Kidney epithelial cell (primary cell): Measurements from ENCODE around the gene ZBTB21. TPM values are rescaled to one million over a fixed set of nuclear protein-coding genes. Genes with fewer than 3 reads are reported as not detected.

Experiments
- DNase-seq: peaks from one replicate; pipeline ENCODE4 v3.0.0-alpha.2; 2010; ENCODE audit warnings: low read depth
- H3K27me3 ChIP-seq: 2 replicates; pipeline ENCODE4 v1.6.0; 2011; ENCODE audit warnings: low read length; ENCODE audit not compliant: control insufficient read depth, insufficient read depth
- H3K36me3 ChIP-seq: 2 replicates; pipeline ENCODE4 v1.5.1; 2011; ENCODE audit warnings: low read length; ENCODE audit not compliant: control insufficient read depth, insufficient read depth
- H3K4me3 ChIP-seq: 2 replicates; pipeline ENCODE4 v1.5.1; 2011; ENCODE audit warnings: low read depth, mild to moderate bottlenecking, control low read depth, low read length
- total RNA-seq: library from RNA; depleted of rRNA; stranded (reverse); fragments of >200 nt; gene quantifications from 2 replicates; pipeline ENCODE4 v1.2.3, GENCODE V29; 2015
- TF ChIP-seq, protein P1 (sequence below): IDR thresholded peaks from 2 replicates; pipeline ENCODE4 v1.5.1; 2011; ENCODE audit warnings: mild to moderate bottlenecking, moderate library complexity, low read length, control low read depth, inconsistent platforms; ENCODE audit not compliant: insufficient read depth, poor library complexity, severe bottlenecking

ZBTB21 gene
- total RNA-seq, 1 donor from 2014 or later = 13.8 TPM

DNA sequence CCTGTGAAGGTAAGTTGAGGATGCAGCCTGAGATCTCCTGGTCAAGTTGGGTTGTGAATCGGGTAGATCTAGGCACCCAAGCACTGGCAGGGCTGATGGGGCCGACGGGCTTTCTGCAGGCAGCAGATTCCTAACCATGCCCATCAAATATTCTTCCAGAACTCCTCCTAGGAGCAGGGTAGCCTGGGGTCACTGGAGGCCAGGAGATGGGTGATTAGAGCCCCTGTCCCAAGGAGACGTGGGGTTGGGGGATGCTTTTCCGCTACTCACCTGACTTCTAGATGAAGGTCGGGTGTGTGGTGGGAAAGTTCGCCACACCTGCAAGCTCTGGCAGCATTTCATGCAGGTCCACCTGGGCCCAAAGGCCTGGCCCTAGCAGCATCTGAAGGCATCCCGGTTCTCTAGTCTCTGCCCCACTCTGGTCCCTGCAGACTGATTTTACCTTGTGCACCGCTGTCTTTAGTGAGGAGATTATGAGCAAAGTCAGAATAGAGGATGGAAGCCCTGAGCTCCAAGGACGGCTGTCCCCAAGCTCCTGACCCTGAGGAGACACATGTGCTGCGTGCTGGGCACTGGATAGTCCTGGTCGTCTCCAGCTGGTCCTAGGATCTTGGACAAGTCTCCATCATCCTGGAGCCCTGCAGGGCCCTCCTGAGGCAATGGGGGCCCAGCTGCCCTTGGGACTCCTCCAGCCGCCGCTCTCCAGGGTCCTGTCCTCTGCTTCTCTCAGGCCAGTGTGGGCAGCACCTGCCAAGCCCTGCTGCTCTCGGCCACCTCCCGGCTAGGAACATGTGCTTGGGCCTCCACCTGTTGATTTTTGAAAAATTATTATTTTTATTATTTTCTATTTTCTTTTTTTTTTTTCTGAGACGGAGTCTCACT, 34.5 kb downstream of the ZBTB21 start:
- Histone ChIP-seq H3K4me3 (no peak overlapping the region), H3K27me3 (no peaks in the 10 kb centered on the region), H3K36me3 (no peaks in the 10 kb centered on the region)
- TF ChIP-seq, protein P1, sequence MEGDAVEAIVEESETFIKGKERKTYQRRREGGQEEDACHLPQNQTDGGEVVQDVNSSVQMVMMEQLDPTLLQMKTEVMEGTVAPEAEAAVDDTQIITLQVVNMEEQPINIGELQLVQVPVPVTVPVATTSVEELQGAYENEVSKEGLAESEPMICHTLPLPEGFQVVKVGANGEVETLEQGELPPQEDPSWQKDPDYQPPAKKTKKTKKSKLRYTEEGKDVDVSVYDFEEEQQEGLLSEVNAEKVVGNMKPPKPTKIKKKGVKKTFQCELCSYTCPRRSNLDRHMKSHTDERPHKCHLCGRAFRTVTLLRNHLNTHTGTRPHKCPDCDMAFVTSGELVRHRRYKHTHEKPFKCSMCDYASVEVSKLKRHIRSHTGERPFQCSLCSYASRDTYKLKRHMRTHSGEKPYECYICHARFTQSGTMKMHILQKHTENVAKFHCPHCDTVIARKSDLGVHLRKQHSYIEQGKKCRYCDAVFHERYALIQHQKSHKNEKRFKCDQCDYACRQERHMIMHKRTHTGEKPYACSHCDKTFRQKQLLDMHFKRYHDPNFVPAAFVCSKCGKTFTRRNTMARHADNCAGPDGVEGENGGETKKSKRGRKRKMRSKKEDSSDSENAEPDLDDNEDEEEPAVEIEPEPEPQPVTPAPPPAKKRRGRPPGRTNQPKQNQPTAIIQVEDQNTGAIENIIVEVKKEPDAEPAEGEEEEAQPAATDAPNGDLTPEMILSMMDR = no peak
- DNase-seq = no peak

DNA sequence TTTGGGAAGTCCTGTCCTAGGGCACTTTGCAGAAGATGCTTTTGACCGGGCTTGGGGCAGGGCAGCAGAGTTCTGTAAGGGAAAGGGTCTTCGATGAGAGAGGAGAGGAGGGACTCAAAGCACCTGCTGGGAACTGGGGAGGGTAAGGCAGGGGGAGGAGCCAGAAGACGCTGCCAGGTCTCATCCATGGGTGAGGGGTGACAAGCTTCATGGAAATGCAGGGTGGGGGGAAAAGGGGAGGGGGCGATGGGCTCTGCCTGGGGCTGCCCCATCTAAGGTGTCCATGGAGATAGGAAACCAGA, 35.5 kb downstream of the ZBTB21 start:
- no peak for DNase-seq
- TF ChIP-seq, protein P1 = no peak
- Histone ChIP-seq H3K36me3 (no peaks in the 10 kb centered on the region), H3K27me3 (no peaks in the 10 kb centered on the region), H3K4me3 (no peak overlapping the region)

DNA sequence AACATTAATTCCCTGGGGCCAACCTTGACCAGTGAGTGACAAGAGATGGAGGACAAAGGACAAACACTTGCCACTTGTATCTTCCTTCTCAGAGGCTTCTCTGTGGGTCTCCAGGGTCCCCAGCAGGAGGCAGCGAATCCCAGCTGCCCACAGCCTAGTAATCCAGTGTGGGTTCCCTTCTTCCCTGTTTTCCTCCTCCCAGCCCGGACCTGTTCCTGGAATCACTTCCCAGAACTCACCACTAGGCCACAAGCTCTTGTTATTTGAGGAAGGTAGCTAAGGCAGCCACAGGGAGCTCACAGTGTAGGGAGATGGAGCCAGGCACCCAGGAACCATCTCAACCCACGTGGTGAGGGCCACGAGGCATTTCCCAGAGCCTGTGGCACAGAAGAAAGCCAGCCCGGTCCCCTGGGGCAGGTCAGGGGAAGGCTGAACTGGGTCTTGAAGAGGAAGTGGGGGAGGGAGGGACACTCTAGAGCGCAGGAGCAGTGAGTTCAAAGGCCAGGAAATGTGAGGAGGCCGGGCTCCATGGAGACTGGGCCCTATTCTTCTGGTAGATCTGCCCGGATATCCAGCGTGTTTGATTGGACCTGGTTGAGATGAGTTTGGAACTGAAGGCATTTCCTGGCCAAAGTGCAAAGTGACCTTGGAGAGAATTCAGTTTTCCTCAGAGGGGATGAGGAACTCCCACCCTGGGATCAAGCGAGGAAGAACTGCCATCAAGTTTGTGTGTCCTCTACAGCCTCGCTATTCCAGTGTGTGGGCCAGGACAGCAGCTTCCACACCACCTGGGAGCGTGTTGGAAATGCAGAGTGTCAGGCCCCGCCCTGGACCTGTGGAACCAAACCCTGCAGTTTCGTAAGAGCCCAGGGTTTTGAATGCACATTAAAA, 36.1 kb downstream of the ZBTB21 start:
- no peak for DNase-seq
- Histone ChIP-seq H3K36me3 (no peaks in the 10 kb centered on the region), H3K27me3 (no peaks in the 10 kb centered on the region), H3K4me3 (no peak overlapping the region)
- TF ChIP-seq, protein P1 = no peak

DNA sequence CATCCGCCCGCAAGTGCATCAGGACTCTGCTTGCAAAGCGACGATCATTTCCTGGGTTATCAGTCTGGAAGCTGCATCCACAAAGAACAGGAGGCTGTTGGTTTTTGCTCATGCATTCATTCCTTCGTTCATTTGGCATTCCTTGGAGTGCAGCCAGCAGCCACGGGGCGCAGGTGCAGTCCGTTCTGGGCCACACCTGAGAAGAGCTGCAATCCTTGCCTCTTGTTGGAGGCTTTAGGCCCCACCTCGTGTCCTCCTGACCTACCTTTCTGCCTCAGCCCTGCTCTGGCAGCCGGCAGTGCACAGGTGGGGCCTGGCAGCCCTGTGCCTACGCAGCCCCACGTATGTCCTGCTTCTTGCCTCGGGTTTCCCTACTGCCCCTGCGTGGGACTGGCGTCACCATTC, 36.7 kb downstream of the ZBTB21 start:
- Histone ChIP-seq H3K4me3 (no peak overlapping the region), H3K27me3 (no peaks in the 10 kb centered on the region), H3K36me3 (no peaks in the 10 kb centered on the region)
- no peak for DNase-seq
- TF ChIP-seq, protein P1 = no peak

DNA sequence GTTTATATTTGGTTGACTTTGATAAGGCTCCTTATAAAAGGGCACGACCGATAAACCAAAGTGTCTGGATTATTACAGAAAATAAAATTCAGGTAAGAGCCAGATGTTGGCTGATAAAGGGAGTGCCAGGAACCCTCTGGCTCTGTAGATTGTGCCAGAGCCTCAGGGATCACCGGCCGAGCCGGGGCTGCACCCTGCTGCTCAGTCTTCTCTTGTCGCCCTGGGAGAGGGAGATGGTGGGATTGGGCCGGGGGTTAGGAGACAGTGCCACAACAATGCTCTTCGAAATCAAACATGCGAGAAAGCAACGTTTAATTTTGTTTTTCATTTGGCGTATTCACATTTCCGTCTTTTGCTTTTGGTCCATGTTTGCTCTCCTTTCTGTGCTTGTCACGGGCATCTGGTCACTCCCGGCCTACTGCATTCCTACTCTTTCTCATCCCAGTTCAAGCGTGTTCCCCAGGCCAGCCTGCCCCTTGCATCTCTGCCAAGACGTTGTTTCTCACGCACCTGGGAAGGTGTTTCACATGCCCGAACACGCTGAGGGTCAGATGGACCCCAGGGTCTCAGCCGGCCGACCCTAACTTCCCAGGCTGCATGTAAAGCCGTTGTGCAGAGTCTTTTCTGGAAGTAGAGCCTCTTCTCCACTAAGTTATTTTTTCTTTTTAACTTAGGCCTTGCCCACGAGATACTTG, 37.5 kb downstream of the ZBTB21 start:
- Histone ChIP-seq H3K4me3 (no peak overlapping the region), H3K36me3 (no peaks in the 10 kb centered on the region), H3K27me3 (no peaks in the 10 kb centered on the region)
- DNase-seq = no peak
- TF ChIP-seq, protein P1 = no peak
